ENCODE data around the gene TUBA8. TPM values are rescaled to one million over a fixed set of nuclear protein-coding genes. Genes with fewer than 3 reads are reported as not detected.

TUBA8 gene
- total RNA-seq, result 0.43 and 0.66 TPM in 2 replicates

DNA sequence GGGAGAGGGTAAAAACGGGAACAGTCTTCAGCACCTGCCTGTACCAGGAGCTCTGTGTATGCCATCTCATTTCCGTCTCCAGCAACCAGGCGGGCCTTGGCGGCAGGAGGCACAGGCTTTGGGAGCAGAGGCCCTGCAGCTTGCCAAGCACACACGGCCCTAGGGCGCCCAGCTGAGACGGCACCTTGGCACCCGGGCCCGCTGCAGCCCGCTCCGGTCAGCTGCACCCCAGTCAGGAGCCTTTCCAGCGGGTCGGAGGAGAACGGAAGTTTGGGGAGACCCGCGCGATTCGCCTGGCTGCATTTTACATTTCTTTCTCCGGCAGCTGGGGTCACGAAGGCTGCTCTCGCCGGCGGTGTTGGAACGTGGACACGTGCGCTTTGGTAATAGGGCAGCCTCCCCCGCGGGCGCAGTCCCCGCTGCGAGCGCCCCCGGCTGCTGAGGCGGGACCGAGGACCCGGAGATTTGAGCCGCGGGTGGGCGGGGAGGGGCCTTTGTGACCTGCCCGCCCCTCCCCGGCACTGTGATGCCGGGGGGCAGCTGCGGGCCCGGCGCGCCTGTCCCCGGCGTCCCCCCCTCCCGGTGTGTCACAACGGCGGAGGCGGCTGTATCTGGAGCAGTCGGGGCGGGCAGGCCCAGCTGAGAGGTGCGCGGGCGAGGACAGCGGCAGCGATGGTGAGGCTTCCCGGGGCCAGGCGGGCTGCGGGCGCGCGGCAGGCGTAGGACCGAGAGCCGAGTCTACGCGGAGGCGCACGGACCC lies at the start of gene TUBA8:
TSS of gene TUBA8 (plus strand) at position 616 of the 760 bp plus-strand sequence. CDS start at position 673, 57 bp downstream.

DNA sequence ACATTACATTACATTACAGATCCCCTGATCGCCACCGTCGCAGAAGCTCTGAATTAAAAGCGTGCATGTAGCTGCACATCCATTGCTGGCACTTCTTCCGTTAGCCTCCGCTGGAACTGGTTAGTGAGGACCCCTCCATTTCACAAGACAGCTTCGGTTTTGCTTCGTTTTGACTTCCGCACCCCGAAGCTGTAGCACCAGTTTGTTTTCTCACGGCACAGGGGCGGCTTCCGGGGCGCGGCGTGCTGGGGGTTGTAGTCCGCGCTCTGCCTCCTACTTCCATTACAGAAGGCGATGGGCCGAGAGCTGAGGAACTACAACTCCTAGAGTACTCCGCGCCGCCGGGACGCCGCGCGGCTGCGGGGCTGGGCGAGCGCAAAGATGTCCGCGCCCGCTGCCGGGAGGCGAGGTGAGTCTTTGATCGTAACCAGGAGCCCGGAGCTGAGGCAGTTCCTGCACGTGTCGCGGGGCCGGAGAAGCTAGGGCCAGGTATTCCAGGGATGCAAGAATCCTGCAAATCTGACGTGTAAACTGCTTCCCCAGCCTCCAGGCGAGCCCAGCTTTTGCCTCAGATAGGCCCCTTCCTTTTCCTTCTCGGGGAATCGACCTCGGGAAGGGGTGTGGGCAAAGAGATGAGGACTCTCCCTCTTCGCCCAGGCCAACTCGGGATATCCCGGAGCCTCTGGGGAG lies 32.8 kb upstream of the TUBA8 start, which contains the start of gene PEX26:
TSS of gene PEX26 (plus strand) at position 352 of the 690 bp plus-strand sequence. CDS start 387 bp downstream, outside the sequence.

Small RNA genes within 50 kb of the gene (small RNA-seq; reads per million reads assigned to genes)
- gene AC016027.5 (ENCODE audit: low replicate concordance), result not detected

Other genes starting within 250 kb of the TUBA8 start
- 28.0 and 32.8 TPM in 2 replicates for gene MICAL3, start 86.2 kb upstream of the TUBA8 start, total RNA-seq
- 24.1 and 39.8 TPM in 2 replicates for gene PEX26, start 32.8 kb upstream of the TUBA8 start, total RNA-seq
- 2.8 and 3.7 TPM in 2 replicates for gene USP18, start 39.4 kb downstream of the TUBA8 start, total RNA-seq

Data from placental pericyte (primary cell).